Nucleus accumbens (tissue), 56 donors: Measurements from ENCODE around the gene MIS12.
A peak's percentile ranks its signal among the peaks of the same experiment; 100 is the strongest.

ENCODE experiments used
- DNase-seq, 56 donors: peaks; one replicate each; lab custom pipeline; 2025; lab: John Stamatoyannopoulos, UW

The MIS12 gene

GRCh38 chr17:5486206-5487124, at the start of gene MIS12:
Gene MIS12 (plus strand): TSS chr17:5486566. CDS start chr17:5488863, 2,297 bp downstream.
- peak; percentile 88 to 100 (median 98) for DNase-seq

GRCh38 chr17:5437721-5438317, 48.5 kb upstream of the MIS12 start:
- no peak for DNase-seq

GRCh38 chr17:5438716-5439445, 47.5 kb upstream of the MIS12 start, which contains the start of gene C1QBP:
Gene C1QBP (minus strand): TSS chr17:5439155. CDS start chr17:5439073, 82 bp downstream.
- DNase-seq = peak in 55 of 56 donors; percentile 42 to 93 (median 83)

GRCh38 chr17:5439446-5439764, 47.0 kb upstream of the MIS12 start:
- DNase-seq = no peak

- DNase-seq = no peak
Observed at GRCh38 chr17:5443728-5444127, 42.6 kb upstream of the MIS12 start.

- DNase-seq = no peak
Observed at GRCh38 chr17:5444209-5444608, 42.2 kb upstream of the MIS12 start.

GRCh38 chr17:5446786-5447185, 39.6 kb upstream of the MIS12 start:
- peak in 54 of 56 donors; percentile 3 to 90 (median 73) for DNase-seq

GRCh38 chr17:5464717-5465507, 21.5 kb upstream of the MIS12 start:
- DNase-seq = no peak

- DNase-seq = no peak
Observed at GRCh38 chr17:5466295-5466694, 20.1 kb upstream of the MIS12 start.

GRCh38 chr17:5467416-5467815, 18.9 kb upstream of the MIS12 start:
- DNase-seq = no peak

- peak in 4 of 56 donors; percentile 4 to 37 (median 20) for DNase-seq
Observed at GRCh38 chr17:5468075-5468473, 18.3 kb upstream of the MIS12 start.

GRCh38 chr17:5472511-5472910, 13.9 kb upstream of the MIS12 start:
- no peak for DNase-seq

- DNase-seq = no peak
Observed at GRCh38 chr17:5473906-5474305, 12.5 kb upstream of the MIS12 start.

GRCh38 chr17:5478992-5479391, 7.4 kb upstream of the MIS12 start:
- no peak for DNase-seq

- no peak for DNase-seq
Observed at GRCh38 chr17:5480962-5481361, 5.4 kb upstream of the MIS12 start.

GRCh38 chr17:5481451-5481850, 4.9 kb upstream of the MIS12 start:
- DNase-seq = no peak

- DNase-seq = peak in 1 of 56 donors; percentile 73
Observed at GRCh38 chr17:5485270-5486205, 828 bp upstream of the MIS12 start, which contains the start of gene DERL2. Gene DERL2 (minus strand): TSS chr17:5486178. CDS start chr17:5486161, 17 bp downstream.

GRCh38 chr17:5488752-5489151, 2.4 kb downstream of the MIS12 start:
- no peak for DNase-seq

GRCh38 chr17:5492970-5493369, 6.6 kb downstream of the MIS12 start:
- DNase-seq = no peak
